Measurements from ENCODE around the gene NOSIP.

The NOSIP gene

GRCh38 chr19:49520705-49521319, 59.5 kb downstream of the NOSIP start:
- Histone ChIP-seq H3K27ac (no peak overlapping the region), H3K27me3 (ENCODE audit: insufficient read depth, low read depth) (peaks cover 36% of the 10 kb centered on the region), H3K9ac (no peak overlapping the region), H4K20me1 (ENCODE audit: insufficient read depth) (no peaks in the 10 kb centered on the region), H3K4me3 (IDR thresholded peaks at IDR 0.05; ENCODE audit: insufficient read depth, low read depth, low read length) (no peak overlapping the region), H3K4me2 (no peak overlapping the region), H3K36me3 (ENCODE audit: insufficient read depth) (no peaks in the 10 kb centered on the region), H3K4me1 (ENCODE audit: low read depth, poor library complexity, severe bottlenecking) (no peaks in the 10 kb centered on the region), H3K79me2 (ENCODE audit: insufficient read depth, low read depth) (no peaks in the 10 kb centered on the region), H2AFZ (ENCODE audit: low read depth) (no peak overlapping the region)
- TF ChIP-seq, protein P1, sequence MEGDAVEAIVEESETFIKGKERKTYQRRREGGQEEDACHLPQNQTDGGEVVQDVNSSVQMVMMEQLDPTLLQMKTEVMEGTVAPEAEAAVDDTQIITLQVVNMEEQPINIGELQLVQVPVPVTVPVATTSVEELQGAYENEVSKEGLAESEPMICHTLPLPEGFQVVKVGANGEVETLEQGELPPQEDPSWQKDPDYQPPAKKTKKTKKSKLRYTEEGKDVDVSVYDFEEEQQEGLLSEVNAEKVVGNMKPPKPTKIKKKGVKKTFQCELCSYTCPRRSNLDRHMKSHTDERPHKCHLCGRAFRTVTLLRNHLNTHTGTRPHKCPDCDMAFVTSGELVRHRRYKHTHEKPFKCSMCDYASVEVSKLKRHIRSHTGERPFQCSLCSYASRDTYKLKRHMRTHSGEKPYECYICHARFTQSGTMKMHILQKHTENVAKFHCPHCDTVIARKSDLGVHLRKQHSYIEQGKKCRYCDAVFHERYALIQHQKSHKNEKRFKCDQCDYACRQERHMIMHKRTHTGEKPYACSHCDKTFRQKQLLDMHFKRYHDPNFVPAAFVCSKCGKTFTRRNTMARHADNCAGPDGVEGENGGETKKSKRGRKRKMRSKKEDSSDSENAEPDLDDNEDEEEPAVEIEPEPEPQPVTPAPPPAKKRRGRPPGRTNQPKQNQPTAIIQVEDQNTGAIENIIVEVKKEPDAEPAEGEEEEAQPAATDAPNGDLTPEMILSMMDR (conservative IDR thresholded peaks at IDR 0.05; ENCODE audit: low read depth, low read length), result no peak

DNA sequence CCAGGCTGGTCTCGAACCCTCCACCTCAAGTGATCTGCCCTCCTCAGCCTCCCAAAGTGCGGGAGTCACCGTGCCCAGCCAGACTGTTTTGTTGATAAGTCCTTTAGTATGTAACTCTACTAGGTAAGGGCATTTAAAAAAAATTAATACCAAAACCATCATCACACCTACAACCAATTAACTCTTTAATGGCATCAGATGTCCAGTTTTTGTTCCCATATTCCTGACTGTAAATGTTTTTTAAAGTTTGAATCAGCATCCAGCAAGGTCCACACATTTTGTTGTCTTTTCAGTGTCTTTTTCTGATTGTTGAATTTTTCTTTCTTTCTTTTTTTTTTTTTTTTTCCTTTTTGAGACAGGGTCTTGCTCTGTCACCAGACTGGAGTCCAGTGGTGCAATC, 62.3 kb downstream of the NOSIP start:
- no peak overlapping the region for H3K4me3 ChIP-seq (IDR thresholded peaks at IDR 0.05; ENCODE audit: insufficient read depth, low read depth, low read length)
- H3K9ac ChIP-seq, result no peak overlapping the region
- TF ChIP-seq, protein P1 (conservative IDR thresholded peaks at IDR 0.05; ENCODE audit: low read depth, low read length), result no peak
- no peaks in the 10 kb centered on the region for H3K36me3 ChIP-seq (ENCODE audit: insufficient read depth)
- H3K27me3 ChIP-seq (ENCODE audit: insufficient read depth, low read depth), result peaks cover 27% of the 10 kb centered on the region
- H3K79me2 ChIP-seq (ENCODE audit: insufficient read depth, low read depth), result no peaks in the 10 kb centered on the region
- H4K20me1 ChIP-seq (ENCODE audit: insufficient read depth), result no peaks in the 10 kb centered on the region
- H2AFZ ChIP-seq (ENCODE audit: low read depth), result no peak overlapping the region
- H3K4me1 ChIP-seq (ENCODE audit: low read depth, poor library complexity, severe bottlenecking), result peaks cover 7% of the 10 kb centered on the region
- H3K27ac ChIP-seq, result no peak overlapping the region
- H3K4me2 ChIP-seq, result no peak overlapping the region

DNA sequence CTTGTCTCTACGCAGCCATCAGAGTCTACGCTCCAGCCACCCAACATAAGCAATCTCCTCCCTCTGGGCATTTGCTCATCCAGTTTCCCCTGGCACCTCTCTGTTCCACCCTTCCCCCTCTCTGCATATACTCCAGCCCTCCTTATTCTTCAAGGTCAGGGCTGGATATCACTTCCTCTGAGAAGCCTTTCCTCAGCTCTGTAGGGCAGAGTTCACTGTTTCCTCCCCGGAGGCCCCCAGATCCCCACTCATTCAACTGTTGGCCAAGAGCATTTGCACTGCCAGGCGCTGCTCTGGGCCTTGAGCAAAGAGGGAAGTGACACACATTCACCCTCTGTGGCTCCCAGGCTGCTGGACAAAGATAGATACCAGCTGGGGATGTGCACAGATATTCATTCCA, 64.6 kb downstream of the NOSIP start:
- H3K9ac ChIP-seq, result no peak overlapping the region
- TF ChIP-seq, protein P1 (conservative IDR thresholded peaks at IDR 0.05; ENCODE audit: low read depth, low read length), result no peak
- H3K4me1 ChIP-seq (ENCODE audit: low read depth, poor library complexity, severe bottlenecking), result peaks cover 7% of the 10 kb centered on the region

DNA sequence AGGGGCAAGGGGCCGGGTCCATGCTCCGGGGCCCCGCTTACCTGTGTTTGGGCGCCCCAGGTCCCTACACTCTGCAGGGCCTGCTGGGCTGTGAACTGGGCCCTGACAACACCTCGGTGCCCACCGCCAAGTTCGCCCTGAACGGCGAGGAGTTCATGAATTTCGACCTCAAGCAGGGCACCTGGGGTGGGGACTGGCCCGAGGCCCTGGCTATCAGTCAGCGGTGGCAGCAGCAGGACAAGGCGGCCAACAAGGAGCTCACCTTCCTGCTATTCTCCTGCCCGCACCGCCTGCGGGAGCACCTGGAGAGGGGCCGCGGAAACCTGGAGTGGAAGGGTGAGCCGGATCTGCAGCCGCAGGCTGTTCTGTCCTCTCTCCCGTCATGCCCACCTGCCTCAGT, 66.2 kb downstream of the NOSIP start:
- Histone ChIP-seq H3K4me3 (IDR thresholded peaks at IDR 0.05; ENCODE audit: insufficient read depth, low read depth, low read length) (no peak overlapping the region), H3K4me1 (ENCODE audit: low read depth, poor library complexity, severe bottlenecking) (peaks cover 7% of the 10 kb centered on the region), H3K27me3 (ENCODE audit: insufficient read depth, low read depth) (peaks cover 30% of the 10 kb centered on the region), H3K79me2 (ENCODE audit: insufficient read depth, low read depth) (no peaks in the 10 kb centered on the region), H3K36me3 (ENCODE audit: insufficient read depth) (no peaks in the 10 kb centered on the region), H3K4me2 (no peak overlapping the region; the same call in 1 of the 2 replicates), H3K27ac (no peak overlapping the region), H2AFZ (ENCODE audit: low read depth) (no peak overlapping the region), H4K20me1 (ENCODE audit: insufficient read depth) (no peaks in the 10 kb centered on the region), H3K9ac (no peak overlapping the region)
- TF ChIP-seq, protein P1 (conservative IDR thresholded peaks at IDR 0.05; ENCODE audit: low read depth, low read length), result no peak

More for the DNA sequence above, 64.6 kb downstream of the NOSIP start:
- no peak overlapping the region for H3K4me3 ChIP-seq (IDR thresholded peaks at IDR 0.05; ENCODE audit: insufficient read depth, low read depth, low read length)
- H3K27ac ChIP-seq, result no peak overlapping the region
- H3K79me2 ChIP-seq (ENCODE audit: insufficient read depth, low read depth), result no peaks in the 10 kb centered on the region
- no peak overlapping the region for H2AFZ ChIP-seq (ENCODE audit: low read depth)
- H3K27me3 ChIP-seq (ENCODE audit: insufficient read depth, low read depth), result peaks cover 30% of the 10 kb centered on the region
- no peak overlapping the region for H3K4me2 ChIP-seq
- H3K36me3 ChIP-seq (ENCODE audit: insufficient read depth), result no peaks in the 10 kb centered on the region
- H4K20me1 ChIP-seq (ENCODE audit: insufficient read depth), result no peaks in the 10 kb centered on the region

All from KMS-11 (cell line).